Right lung (tissue), 5 donors: Measurements from ENCODE around the gene MBD2. TPM values are rescaled to one million over a fixed set of nuclear protein-coding genes. Genes with fewer than 3 reads are reported as not detected.

Experiments used
- DNase-seq, 2 donors: peaks; one replicate each; pipeline ENCODE4 v3.0.0-alpha.2; 2013
- polyA plus RNA-seq, 5 donors: library from polyadenylated mRNA; unstranded; fragments of 120-200 nt; gene quantifications; one replicate each; pipeline versions ENCODE4 v1.2.1 to v1.2.3, GENCODE V29; 2013; ENCODE audit warnings: inconsistent platforms in 1 of 5, low replicate concordance in 1 of 5; ENCODE audit not compliant: insufficient read length in 5 of 5, insufficient read depth in 1 of 5

MBD2 gene
- polyA plus RNA-seq, 5 donors = 65.4 to 86.9 (median 74.2) TPM

DNA sequence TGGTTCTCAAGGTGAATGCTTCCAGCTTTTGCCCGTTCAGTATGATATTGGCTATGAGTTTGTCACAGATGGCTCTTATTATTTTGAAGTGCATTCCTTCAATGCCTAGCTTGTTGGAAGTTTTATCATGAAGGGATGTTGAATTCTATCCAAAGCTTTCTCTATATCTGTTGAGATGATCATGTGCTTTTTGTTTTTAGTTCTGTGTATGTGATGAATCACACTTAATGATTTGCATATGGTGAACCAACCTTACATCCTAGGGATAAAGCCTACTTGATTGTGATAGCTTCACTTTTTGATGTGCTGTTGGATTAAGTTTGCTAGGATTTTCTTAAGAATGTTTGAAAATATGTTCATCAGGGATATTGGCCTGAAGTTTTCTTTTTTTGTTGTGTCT is 112.1 kb downstream of the MBD2 start:
- DNase-seq = no peak

DNA sequence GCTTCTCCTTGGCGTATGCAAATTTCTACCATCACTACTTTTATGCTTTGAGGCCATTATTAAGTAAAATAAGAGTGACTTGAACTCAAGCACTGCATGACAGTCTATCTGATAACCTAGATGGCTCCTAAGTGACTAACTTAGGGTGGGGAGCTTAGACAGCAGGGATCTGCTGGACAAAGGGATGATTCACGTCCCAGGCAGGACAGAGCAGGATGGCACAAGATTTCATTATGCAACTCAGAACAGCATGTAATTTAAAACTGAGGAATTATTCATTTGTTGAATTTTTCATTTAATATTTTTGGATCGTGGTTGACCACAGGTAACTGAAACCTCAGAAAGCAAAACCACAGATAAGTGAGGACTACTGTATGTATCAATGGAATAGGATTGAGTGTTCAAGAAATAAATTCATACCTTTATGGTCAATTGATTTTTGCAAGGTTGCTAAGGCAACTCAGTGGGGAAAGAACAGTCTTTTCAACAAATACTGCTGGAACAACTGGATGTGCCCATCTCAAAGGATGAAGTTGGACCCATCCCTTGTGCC is 115.3 kb downstream of the MBD2 start:
- DNase-seq = no peak

DNA sequence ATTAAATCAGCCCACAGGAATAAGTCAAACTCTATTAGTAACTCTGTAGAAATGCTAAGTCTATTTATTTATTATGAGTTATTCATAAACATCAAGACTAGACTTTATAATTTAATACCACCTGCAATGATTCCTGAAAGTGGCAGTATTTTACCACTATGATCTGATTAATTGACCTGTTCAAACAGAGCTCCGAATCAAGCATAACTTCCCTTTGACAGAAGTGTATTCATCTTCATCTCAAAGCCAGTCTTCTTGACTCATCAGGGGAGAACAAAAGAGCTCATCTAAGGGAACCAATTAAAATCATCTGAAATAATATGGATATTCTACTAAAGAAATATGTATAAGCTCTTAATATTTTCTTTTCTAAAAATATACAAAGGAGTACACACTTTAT is 122.3 kb downstream of the MBD2 start:
- no peak for DNase-seq

Other genes with a start within 250 kb of the MBD2 start
- 100 to 1,000 TPM in 1 of 5 donors, 10 to 100 TPM in 4; 64.6 to 113 (median 78.3) TPM for gene POLI, start 44.8 kb upstream of the MBD2 start, polyA plus RNA-seq
- under 1 TPM in 2 of 5 donors, not detected in 3; 0.15 to 0.23 TPM for gene STARD6, start 133.2 kb upstream of the MBD2 start, polyA plus RNA-seq
- 10 to 100 TPM; 10.0 to 18.4 (median 14.4) TPM for gene C18orf54, start 133.2 kb upstream of the MBD2 start, polyA plus RNA-seq